ENCODE data around the gene DEDD. TPM values are rescaled to one million over a fixed set of nuclear protein-coding genes. Genes with fewer than 3 reads are reported as not detected.

DEDD gene
- total RNA-seq, 4 donors from 2014 or later: 4.4 to 42.2 (median 36.1) TPM

GRCh38 chr1:161083748-161084596 lies 48.5 kb downstream of the DEDD start:
- Histone ChIP-seq H3K4me1 (no peaks in the 10 kb centered on the region), H3K27ac (no peak overlapping the region), H3K36me3 (no peaks in the 10 kb centered on the region), H3K4me3 (no peak overlapping the region), H3K27me3 (no peaks in the 10 kb centered on the region), H3K9me3 (no peaks in the 10 kb centered on the region)
- intact Hi-C loops (cut with DNase I; ENCODE audit: low total_unique reads): no loop called here
- no peak for DNase-seq
- TF ChIP-seq CTCF (IDR thresholded peaks at IDR 0.05) (no peak), POLR2A (IDR thresholded peaks at IDR 0.05) (no peak)

- Histone ChIP-seq H3K27ac (no peak overlapping the region), H3K9me3 (no peaks in the 10 kb centered on the region), H3K36me3 (no peaks in the 10 kb centered on the region), H3K4me1 (no peaks in the 10 kb centered on the region), H3K4me3 (no peak overlapping the region), H3K27me3 (no peaks in the 10 kb centered on the region)
- peak in 1 of 2 donors; percentile 28 for DNase-seq
- TF ChIP-seq POLR2A (IDR thresholded peaks at IDR 0.05): no peak
- TF ChIP-seq CTCF (IDR thresholded peaks at IDR 0.05): no peak
- intact Hi-C loops (cut with DNase I; ENCODE audit: low total_unique reads): no loop called here
Observed at GRCh38 chr1:161082996-161083747, 49.3 kb downstream of the DEDD start.

- Histone ChIP-seq H3K9me3 (no peaks in the 10 kb centered on the region), H3K4me3 (no peak overlapping the region)
- TF ChIP-seq POLR2A (IDR thresholded peaks at IDR 0.05) (no peak), CTCF (IDR thresholded peaks at IDR 0.05) (no peak)
Observed at GRCh38 chr1:161082483-161082882, 50.0 kb downstream of the DEDD start.

GRCh38 chr1:161081519-161081918 lies 50.9 kb downstream of the DEDD start:
- no peak for DNase-seq
- H3K27ac ChIP-seq: no peak overlapping the region
- TF ChIP-seq POLR2A (IDR thresholded peaks at IDR 0.05) (no peak), CTCF (IDR thresholded peaks at IDR 0.05) (no peak)
- no peak overlapping the region for H3K4me3 ChIP-seq
- intact Hi-C loops (cut with DNase I; ENCODE audit: low total_unique reads): no loop called here
- H3K27me3 ChIP-seq: no peaks in the 10 kb centered on the region
- H3K9me3 ChIP-seq: no peaks in the 10 kb centered on the region
- no peaks in the 10 kb centered on the region for H3K4me1 ChIP-seq
- no peaks in the 10 kb centered on the region for H3K36me3 ChIP-seq

More at GRCh38 chr1:161082483-161082882, 50.0 kb downstream of the DEDD start:
- intact Hi-C loops (cut with DNase I; ENCODE audit: low total_unique reads): no loop called here
- DNase-seq: no peak
- Histone ChIP-seq H3K4me1 (no peaks in the 10 kb centered on the region), H3K27ac (no peak overlapping the region), H3K27me3 (no peaks in the 10 kb centered on the region), H3K36me3 (no peaks in the 10 kb centered on the region)

All from uterus (tissue), 4 donors.